Measurements from ENCODE around the gene GPATCH2L. TPM values are rescaled to one million over a fixed set of nuclear protein-coding genes. Genes with fewer than 3 reads are reported as not detected.

GPATCH2L gene
- total and polyA plus RNA-seq, 2 experiments from 2014 or later = 19.6 to 94.4 TPM

DNA sequence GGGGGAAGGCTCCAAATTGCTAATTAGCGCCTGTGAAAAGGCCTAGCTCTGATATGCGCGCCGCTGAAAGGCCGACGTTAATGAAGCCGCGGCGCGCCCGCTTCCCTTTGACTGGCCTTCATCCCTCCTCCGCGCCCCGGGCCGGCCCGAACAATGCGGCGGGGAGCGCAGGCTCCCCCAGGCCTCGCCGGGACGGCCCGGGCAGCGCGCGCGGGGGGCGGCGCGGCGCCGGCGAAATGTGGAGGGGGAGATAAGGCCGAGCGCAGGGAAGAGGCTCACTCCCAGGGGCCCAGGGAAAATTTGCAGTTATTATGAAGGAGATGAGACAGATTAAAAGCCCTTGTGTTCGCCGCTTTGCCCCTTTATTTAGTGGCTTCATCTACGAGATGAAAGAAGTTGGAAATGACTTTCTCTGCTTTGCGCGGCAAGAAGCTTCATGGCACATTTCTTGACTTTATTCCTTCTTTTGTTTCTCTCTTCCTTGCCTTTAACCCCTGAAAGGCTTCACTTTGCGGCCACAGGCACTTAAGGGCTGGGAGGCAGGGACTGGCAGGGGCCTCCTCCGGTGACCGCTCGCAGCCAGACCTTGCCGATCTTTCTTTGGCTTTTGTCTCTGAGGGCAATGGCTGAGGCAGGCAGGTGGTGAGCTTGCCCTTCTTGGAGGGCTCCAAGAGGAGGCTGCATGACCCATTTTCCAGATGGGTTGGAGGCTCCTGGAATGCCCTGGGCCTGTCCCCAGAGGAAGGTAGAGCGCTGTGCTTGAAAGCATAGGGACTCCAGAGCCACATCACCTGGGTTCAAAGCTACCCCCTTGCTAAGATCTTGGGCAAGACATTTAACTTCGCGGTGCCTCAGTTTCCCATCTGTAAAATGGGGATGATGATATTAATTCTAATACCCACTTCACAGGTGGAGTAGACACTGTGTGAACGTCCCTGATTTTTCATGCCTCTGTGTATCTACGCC lies 12.7 kb upstream of the GPATCH2L start:
- Histone ChIP-seq H3K4me1 (ENCODE audit: insufficient read depth) (peaks cover 24% of the 10 kb centered on the region), H2AFZ (peak overlapping the region; percentile 96), H3K4me2 (peak overlapping the region; percentile 93), H4K20me1 (replicated peaks; ENCODE audit: insufficient read depth) (peaks cover 3% of the 10 kb centered on the region; the same call in 1 of the 2 replicates), H3K9me2 (ENCODE audit: insufficient read depth) (no peaks in the 10 kb centered on the region), H3F3A (replicated peaks; ENCODE audit: low read depth) (0 out of 2 replicates have a peak, but pooled peaks cover 7% of the 10 kb centered on the region), H3K79me2 (replicated peaks; ENCODE audit: insufficient read depth) (no peaks in the 10 kb centered on the region), H3K4me3 (peak overlapping the region; percentile 84), H3K27ac (ENCODE audit: low read depth) (no peak overlapping the region), H3K27me3 (ENCODE audit: insufficient read depth) (peaks cover 80% of the 10 kb centered on the region), H3K36me3 (ENCODE audit: insufficient read depth) (no peaks in the 10 kb centered on the region)
- peak overlapping the region; percentile 73 for H3K4me3 Mint-ChIP-seq
- no peak for TF ChIP-seq EZH2phosphoT487 (IDR thresholded peaks at IDR 0.05; ENCODE audit: unreplicated experiment)
- TF ChIP-seq EZH2 (IDR thresholded peaks at IDR 0.05; ENCODE audit: low read depth, unreplicated experiment) = peak; percentile 50
- peaks cover 31% of the 10 kb centered on the region; the same call in 2 of the 3 replicates for H3K4me1 Mint-ChIP-seq
- H3K27ac Mint-ChIP-seq = no peak overlapping the region
- H3K36me3 Mint-ChIP-seq (ENCODE audit: low read depth) = no peaks in the 10 kb centered on the region
- DNase-seq (ENCODE audit: low spot score) (peak; percentile 82), ATAC-seq (peak; percentile 89)
- H3K9me3 Mint-ChIP-seq = peaks cover 7% of the 10 kb centered on the region; the same call in 2 of the 3 replicates
- peaks cover 42% of the 10 kb centered on the region for H3K27me3 Mint-ChIP-seq (ENCODE audit: insufficient read depth, low read depth, poor library complexity)

DNA sequence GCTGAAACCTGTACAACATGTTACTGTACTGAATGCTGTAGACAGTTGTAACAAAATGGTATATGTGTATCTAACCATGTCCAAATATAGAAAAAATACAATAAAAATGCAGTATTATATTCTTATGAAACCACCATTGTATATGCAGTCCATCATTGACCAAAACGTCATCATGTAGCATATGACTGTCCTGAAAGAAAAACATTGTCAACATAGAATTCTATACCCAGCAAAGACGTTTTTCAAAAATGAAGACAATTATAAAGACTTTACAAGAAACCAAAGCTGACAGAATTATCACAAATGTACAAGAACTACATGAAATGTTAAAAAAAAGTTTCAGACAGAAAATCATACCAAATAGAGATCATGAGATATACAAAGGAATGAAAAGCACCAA lies 8.1 kb upstream of the GPATCH2L start:
- H3K79me2 ChIP-seq (replicated peaks; ENCODE audit: insufficient read depth) = no peaks in the 10 kb centered on the region
- H3F3A ChIP-seq (replicated peaks; ENCODE audit: low read depth) = 0 out of 2 replicates have a peak, but pooled peaks cover 4% of the 10 kb centered on the region
- H3K36me3 ChIP-seq (ENCODE audit: insufficient read depth) = no peaks in the 10 kb centered on the region
- peaks cover 22% of the 10 kb centered on the region for H3K27me3 Mint-ChIP-seq (ENCODE audit: insufficient read depth, low read depth, poor library complexity)
- no peaks in the 10 kb centered on the region for H3K36me3 Mint-ChIP-seq (ENCODE audit: low read depth)
- H3K9me2 ChIP-seq (ENCODE audit: insufficient read depth) = no peaks in the 10 kb centered on the region
- H3K27ac Mint-ChIP-seq = no peak overlapping the region
- TF ChIP-seq JUNB (IDR thresholded peaks at IDR 0.05; ENCODE audit: unreplicated experiment) (no peak), EZH2 (IDR thresholded peaks at IDR 0.05; ENCODE audit: low read depth, unreplicated experiment) (no peak), POLR2AphosphoS5 (IDR thresholded peaks at IDR 0.05; ENCODE audit: low read depth) (no peak)
- TF ChIP-seq, protein P1, sequence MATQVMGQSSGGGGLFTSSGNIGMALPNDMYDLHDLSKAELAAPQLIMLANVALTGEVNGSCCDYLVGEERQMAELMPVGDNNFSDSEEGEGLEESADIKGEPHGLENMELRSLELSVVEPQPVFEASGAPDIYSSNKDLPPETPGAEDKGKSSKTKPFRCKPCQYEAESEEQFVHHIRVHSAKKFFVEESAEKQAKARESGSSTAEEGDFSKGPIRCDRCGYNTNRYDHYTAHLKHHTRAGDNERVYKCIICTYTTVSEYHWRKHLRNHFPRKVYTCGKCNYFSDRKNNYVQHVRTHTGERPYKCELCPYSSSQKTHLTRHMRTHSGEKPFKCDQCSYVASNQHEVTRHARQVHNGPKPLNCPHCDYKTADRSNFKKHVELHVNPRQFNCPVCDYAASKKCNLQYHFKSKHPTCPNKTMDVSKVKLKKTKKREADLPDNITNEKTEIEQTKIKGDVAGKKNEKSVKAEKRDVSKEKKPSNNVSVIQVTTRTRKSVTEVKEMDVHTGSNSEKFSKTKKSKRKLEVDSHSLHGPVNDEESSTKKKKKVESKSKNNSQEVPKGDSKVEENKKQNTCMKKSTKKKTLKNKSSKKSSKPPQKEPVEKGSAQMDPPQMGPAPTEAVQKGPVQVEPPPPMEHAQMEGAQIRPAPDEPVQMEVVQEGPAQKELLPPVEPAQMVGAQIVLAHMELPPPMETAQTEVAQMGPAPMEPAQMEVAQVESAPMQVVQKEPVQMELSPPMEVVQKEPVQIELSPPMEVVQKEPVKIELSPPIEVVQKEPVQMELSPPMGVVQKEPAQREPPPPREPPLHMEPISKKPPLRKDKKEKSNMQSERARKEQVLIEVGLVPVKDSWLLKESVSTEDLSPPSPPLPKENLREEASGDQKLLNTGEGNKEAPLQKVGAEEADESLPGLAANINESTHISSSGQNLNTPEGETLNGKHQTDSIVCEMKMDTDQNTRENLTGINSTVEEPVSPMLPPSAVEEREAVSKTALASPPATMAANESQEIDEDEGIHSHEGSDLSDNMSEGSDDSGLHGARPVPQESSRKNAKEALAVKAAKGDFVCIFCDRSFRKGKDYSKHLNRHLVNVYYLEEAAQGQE (IDR thresholded peaks at IDR 0.05; ENCODE audit: unreplicated experiment) = no peak
- no peak overlapping the region for H3K4me2 ChIP-seq
- H3K9me3 Mint-ChIP-seq = peaks cover 7% of the 10 kb centered on the region; the same call in 2 of the 3 replicates
- no peak overlapping the region for H2AFZ ChIP-seq
- no peak for ATAC-seq
- H3K27me3 ChIP-seq (ENCODE audit: insufficient read depth) = peaks cover 60% of the 10 kb centered on the region
- H3K4me1 Mint-ChIP-seq = peaks cover 5% of the 10 kb centered on the region; the same call in 1 of the 3 replicates
- no peak overlapping the region for H3K4me3 ChIP-seq
- no peaks in the 10 kb centered on the region; the same call in 1 of the 2 replicates for H4K20me1 ChIP-seq (replicated peaks; ENCODE audit: insufficient read depth)
- no peak for DNase-seq (ENCODE audit: low spot score)
- no peak overlapping the region for H3K27ac ChIP-seq (ENCODE audit: low read depth)
- H3K4me1 ChIP-seq (ENCODE audit: insufficient read depth) = peaks cover 6% of the 10 kb centered on the region
- H3K4me3 Mint-ChIP-seq = no peak overlapping the region

Data from GM23338 (cell line).